ENCODE results near the gene PAPPA2.

DNA sequence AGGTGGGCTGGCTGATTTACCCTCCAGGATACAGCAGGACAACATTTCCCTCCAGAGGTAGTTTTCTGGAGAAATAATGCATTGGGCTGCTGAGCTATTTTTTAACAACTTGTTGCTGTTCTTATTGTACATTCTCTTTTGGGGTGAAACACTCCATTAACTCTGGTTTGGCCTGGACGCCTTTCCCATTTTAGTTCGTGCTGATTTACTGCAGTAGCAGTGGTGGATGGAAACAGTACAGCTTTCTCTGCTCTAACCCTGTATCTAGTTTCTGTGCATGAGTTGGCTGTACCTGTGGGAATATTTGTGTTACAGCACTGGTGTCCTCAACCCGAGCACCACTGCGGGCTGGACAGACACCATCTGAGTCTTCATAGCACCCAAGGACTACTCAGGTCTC is 376.2 kb downstream of the PAPPA2 start:
- TF ChIP-seq, protein P1, sequence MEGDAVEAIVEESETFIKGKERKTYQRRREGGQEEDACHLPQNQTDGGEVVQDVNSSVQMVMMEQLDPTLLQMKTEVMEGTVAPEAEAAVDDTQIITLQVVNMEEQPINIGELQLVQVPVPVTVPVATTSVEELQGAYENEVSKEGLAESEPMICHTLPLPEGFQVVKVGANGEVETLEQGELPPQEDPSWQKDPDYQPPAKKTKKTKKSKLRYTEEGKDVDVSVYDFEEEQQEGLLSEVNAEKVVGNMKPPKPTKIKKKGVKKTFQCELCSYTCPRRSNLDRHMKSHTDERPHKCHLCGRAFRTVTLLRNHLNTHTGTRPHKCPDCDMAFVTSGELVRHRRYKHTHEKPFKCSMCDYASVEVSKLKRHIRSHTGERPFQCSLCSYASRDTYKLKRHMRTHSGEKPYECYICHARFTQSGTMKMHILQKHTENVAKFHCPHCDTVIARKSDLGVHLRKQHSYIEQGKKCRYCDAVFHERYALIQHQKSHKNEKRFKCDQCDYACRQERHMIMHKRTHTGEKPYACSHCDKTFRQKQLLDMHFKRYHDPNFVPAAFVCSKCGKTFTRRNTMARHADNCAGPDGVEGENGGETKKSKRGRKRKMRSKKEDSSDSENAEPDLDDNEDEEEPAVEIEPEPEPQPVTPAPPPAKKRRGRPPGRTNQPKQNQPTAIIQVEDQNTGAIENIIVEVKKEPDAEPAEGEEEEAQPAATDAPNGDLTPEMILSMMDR (IDR thresholded peaks at IDR 0.05): no peak
- TF ChIP-seq POLR2A (IDR thresholded peaks at IDR 0.05; ENCODE audit: low read depth): no peak

Measured in esophagus muscularis mucosa (tissue), 3 donors.